ENCODE data around the gene ADGRL2.
"Not testable (repeated sequence)": the region's sequence is repeated elsewhere in the genome, so short reads cannot be mapped to it uniquely, and the experiment has no call there.

Gene ADGRL2

GRCh38 chr1:81848880-81849682 lies 48.3 kb downstream of the ADGRL2 start:
- DNase-seq (ENCODE audit: low spot score), result no peak

DNA sequence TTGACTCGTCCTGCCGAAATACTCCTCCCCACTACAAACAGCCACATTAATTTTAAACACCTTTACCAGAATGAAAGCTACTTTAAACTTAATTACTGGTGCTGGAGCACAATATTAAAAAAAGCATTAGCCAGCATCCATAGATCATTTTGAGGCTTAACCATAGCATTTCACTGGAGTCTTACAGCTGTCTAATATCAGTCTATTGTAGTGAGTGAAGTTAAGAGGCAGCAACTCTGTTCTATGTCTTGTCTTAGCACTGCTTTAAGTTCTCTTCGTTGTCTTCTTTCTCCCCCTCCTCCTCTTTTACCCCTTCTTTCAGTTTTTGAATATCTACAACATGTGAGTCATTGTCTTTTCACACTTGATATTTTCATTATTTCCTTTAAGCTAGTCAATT lies 49.3 kb downstream of the ADGRL2 start:
- no peak for DNase-seq (ENCODE audit: low spot score)

GRCh38 chr1:81850495-81850894 lies 49.8 kb downstream of the ADGRL2 start:
- DNase-seq (ENCODE audit: low spot score), result no peak

DNA sequence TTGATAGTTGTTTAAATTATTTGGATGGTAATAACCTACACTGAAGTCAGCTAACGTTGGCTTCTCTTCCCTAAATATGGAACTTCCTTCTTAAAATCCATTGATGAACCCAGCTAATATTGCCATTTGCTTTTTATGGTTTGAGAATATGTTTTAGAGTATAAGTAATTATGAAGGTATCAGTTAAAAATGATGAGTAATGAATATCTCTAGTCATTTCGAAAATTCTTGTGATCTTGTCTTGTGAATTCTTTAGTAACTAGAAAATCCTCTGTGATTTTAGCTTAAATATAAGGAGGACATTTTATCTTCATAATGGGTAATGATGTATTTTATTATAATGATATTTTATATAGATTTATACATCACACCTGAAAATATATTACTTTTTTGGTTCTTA lies 50.5 kb downstream of the ADGRL2 start:
- DNase-seq (ENCODE audit: low spot score), result no peak

GRCh38 chr1:81852961-81853360 lies 52.2 kb downstream of the ADGRL2 start:
- no peak for DNase-seq (ENCODE audit: low spot score)

GRCh38 chr1:81867235-81867634 lies 66.5 kb downstream of the ADGRL2 start:
- no peak for DNase-seq (ENCODE audit: low spot score)

GRCh38 chr1:81869307-81869706 lies 68.6 kb downstream of the ADGRL2 start:
- no peak for DNase-seq (ENCODE audit: low spot score)

DNA sequence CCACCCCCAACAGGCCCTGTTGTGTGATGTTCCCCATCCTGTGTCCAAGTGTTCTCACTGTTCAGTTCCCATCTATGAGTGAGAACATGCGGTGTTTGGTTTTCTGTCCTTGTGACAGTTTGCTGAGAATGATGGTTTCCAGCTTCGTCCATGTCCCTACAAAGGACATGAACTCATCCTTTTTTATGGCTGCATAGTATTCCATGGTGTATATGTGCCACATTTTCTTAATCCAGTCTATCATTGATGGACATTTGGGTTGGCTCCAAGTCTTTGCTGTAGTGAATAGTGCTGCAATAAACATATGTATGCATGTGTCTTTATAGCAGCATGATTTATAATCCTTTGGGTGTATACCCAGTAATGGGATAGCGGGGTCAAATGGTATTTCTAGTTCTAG lies 70.4 kb downstream of the ADGRL2 start:
- DNase-seq (ENCODE audit: low spot score), result not testable (repeated sequence)

DNA sequence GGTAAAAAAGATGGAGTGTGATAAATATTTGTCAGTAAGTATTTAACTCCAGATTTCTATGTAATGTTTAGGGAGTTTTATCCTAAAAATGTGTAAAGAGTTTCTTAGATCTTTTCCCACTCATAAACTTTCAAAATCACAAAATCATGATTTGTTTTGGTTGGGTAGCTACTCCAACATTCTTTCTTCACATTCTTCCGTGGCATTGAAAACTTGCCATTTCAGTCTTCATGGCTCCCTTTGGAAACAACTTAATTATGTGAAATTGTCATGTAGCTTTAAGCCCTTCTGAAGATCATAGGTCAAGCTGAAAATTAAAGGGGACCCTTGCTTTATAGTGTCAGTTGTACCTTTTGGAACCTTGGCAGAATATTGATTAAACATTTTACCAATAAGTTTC lies 73.2 kb downstream of the ADGRL2 start:
- DNase-seq (ENCODE audit: low spot score), result peak; percentile 14

DNA sequence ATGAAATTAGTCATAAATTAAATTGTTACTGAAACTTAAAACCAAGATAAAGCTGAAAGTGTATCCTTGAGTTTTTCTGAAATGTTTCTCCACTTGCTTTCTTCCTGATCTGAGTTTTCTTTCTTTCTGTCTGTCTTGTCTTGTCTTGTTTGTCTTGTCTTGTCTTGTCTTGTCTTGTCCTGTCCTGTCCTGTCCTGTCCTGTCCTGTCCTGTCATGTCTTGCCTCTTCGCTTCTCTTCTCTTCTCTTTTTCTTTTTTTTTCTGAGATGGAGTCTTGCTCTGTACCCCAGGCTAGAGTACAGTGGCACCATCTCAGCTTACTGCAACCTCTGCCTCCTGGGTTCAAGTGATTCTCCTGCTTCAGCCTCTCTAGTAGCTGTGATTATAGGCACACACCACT lies 73.7 kb downstream of the ADGRL2 start:
- no peak for DNase-seq (ENCODE audit: low spot score)

- no peak for DNase-seq (ENCODE audit: low spot score)
These were observed 74.2 kb downstream of the ADGRL2 start for GRCh38 chr1:81874940-81875339.

DNA sequence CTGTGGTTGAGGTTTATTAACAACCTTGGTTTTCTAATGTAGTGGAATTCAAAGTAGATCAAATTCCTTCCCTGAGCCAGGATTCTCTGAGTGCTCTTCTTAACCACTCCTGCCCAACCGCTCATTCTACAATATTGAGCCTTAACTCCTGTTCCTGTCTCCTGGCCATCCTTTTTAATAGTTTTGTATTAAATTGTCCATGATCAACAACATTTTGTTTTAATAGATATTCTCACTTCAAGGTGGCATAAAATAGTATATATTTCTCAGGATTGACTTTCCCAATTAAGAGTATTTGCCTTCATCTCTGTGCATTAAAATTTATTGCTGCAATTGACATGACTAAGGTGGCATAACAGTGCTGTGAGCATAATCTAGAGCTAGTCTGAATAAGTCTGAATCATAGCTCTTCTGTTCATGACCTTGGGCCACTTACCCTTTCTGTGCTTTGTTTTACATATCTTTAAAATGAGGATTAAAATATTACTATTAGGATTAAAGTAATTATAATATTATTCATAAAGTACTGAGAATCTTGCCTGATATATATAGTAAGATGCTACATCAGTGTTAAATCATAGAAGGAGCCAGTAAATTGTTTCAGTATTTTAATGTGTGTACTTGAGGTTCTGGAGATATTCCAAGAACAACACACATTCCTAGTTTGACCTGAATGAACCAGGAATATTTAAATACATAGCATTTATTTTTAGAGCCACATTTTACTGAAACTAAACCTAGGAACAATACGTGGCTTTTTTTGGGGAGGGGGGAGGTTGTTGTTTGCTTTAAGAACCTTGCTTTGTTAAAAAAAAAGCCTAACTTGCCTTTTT lies 76.4 kb downstream of the ADGRL2 start:
- peak; percentile 9 for DNase-seq (ENCODE audit: low spot score)

- no peak for DNase-seq (ENCODE audit: low spot score)
These were observed 77.2 kb downstream of the ADGRL2 start for GRCh38 chr1:81877940-81878339.

- DNase-seq (ENCODE audit: low spot score), result no peak
These were observed 77.8 kb downstream of the ADGRL2 start for GRCh38 chr1:81878538-81878937.

GRCh38 chr1:81880781-81881180 lies 80.0 kb downstream of the ADGRL2 start:
- no peak for DNase-seq (ENCODE audit: low spot score)

DNA sequence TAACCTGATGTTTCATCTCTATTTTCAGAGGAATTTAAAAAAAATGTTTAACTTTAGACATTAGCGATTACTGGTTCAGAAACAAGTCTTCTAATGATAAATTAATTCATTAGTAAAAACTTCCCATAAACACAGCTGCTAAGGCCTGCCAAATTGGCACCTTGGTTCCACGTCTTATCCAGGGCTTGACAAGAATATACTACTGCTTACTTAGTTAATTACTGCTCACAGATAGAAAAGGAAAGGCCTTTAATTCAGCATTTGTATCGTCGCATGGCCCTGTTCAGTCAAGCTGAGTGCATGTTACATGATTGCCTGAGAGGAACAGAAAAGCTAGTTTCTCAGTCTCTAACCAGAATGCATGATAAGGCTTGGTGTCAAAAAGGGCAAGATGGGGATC lies 84.6 kb downstream of the ADGRL2 start:
- no peak for DNase-seq (ENCODE audit: low spot score)

- DNase-seq (ENCODE audit: low spot score), result not testable (repeated sequence)
These were observed 85.6 kb downstream of the ADGRL2 start for GRCh38 chr1:81886292-81886691.

- no peak for DNase-seq (ENCODE audit: low spot score)
These were observed 86.8 kb downstream of the ADGRL2 start for GRCh38 chr1:81887421-81888144.

DNA sequence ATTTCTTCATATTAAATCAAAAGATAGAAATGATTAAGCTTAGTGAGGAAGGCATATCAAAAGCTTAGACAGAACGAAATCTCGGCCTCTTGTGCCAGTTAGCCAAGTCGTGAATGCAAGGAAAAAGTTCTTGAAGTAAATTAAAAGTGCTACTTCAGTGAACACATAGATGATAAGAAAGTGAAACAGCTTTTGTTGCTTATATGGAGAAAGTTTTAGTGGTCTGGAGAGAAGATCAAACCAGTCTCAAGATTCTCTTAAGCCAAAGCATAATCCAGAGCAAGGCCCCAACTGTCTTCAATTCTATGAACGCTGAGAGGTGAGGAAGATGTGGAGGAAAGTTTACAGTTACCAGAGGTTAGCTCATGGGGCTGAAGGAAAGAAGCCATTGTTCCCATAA lies 88.4 kb downstream of the ADGRL2 start:
- DNase-seq (ENCODE audit: low spot score), result no peak

GRCh38 chr1:81894867-81895266 lies 94.1 kb downstream of the ADGRL2 start:
- DNase-seq (ENCODE audit: low spot score), result no peak

DNA sequence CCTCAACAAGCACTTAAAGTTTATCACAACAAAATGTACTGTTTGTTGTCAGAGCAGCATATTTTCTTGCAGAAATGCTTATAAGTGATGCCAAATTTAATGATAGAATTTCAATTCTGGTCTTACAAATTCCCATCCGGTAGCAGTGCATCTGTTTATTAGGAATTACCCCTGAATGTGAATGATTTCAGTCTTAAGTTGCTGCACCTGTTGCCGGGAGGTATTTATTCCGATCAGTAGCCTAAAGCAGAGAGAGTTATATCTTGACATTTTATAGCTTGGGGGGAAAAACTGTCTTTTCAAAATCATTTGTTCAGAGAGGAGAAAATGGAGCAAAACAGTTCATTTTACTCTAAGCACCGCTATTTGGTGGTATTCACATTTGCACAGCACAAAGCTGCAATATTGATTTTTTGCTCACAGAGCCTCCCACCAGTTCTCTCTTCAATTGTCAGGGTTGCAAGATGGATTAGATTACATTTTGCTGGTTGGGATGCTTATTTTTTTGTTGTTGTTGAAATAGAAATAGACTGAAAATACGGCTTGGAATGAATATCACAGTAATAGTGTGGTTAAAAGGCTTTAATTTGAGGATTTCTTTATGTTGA lies 98.6 kb downstream of the ADGRL2 start:
- no peak for DNase-seq (ENCODE audit: low spot score)

DNA sequence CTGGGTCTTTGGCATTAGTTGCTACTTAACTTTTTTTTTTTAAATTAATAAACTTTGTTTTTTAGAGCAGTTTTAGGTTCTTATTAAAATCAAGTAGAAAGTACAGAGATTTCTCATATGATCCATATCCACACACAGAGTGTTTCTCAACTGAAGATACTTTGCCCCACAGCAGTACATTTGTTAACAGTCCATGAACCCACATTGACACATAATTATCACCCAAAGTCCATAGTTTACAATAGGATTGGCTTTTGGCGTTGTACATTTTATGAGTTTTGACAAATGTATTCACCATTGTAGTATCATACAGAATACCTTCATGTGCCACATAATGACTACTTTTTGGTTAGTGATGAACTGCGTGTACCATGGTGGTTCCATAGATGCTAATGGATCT lies 106.8 kb downstream of the ADGRL2 start:
- DNase-seq (ENCODE audit: low spot score), result no peak
